Measurements from ENCODE around the gene PTPRM.

Gene PTPRM

GRCh38 chr18:8411492-8411891 is 844.4 kb downstream of the PTPRM start:
- Histone ChIP-seq H3K9me2 (replicated peaks; ENCODE audit: control insufficient read depth, low read length) (no peaks in the 10 kb centered on the region), H3K4me3 (ENCODE audit: low read length) (no peak overlapping the region), H3K9me3 (ENCODE audit: control insufficient read depth, insufficient read depth, low read length) (no peaks in the 10 kb centered on the region), H4K20me1 (ENCODE audit: control insufficient read depth, insufficient read depth, low read depth, low read length) (no peaks in the 10 kb centered on the region), H3K4me2 (ENCODE audit: low read length) (no peak overlapping the region), H3K27me3 (ENCODE audit: control insufficient read depth, low read length) (no peaks in the 10 kb centered on the region), H3K36me3 (ENCODE audit: control insufficient read depth, low read length) (no peaks in the 10 kb centered on the region), H3F3A (ENCODE audit: control insufficient read depth, insufficient read depth) (no peaks in the 10 kb centered on the region), H3K4me1 (ENCODE audit: control insufficient read depth, low read length) (no peaks in the 10 kb centered on the region), H3K79me2 (ENCODE audit: control insufficient read depth, low read length) (no peaks in the 10 kb centered on the region), H3K27ac (ENCODE audit: low read depth, low read length) (no peak overlapping the region)
- TF ChIP-seq, protein P1, sequence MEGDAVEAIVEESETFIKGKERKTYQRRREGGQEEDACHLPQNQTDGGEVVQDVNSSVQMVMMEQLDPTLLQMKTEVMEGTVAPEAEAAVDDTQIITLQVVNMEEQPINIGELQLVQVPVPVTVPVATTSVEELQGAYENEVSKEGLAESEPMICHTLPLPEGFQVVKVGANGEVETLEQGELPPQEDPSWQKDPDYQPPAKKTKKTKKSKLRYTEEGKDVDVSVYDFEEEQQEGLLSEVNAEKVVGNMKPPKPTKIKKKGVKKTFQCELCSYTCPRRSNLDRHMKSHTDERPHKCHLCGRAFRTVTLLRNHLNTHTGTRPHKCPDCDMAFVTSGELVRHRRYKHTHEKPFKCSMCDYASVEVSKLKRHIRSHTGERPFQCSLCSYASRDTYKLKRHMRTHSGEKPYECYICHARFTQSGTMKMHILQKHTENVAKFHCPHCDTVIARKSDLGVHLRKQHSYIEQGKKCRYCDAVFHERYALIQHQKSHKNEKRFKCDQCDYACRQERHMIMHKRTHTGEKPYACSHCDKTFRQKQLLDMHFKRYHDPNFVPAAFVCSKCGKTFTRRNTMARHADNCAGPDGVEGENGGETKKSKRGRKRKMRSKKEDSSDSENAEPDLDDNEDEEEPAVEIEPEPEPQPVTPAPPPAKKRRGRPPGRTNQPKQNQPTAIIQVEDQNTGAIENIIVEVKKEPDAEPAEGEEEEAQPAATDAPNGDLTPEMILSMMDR (IDR thresholded peaks at IDR 0.05; ENCODE audit: low read depth, low read length, poor library complexity, severe bottlenecking): no peak
- TF ChIP-seq EZH2phosphoT487 (IDR thresholded peaks at IDR 0.05; ENCODE audit: borderline replicate concordance, low read length): no peak

DNA sequence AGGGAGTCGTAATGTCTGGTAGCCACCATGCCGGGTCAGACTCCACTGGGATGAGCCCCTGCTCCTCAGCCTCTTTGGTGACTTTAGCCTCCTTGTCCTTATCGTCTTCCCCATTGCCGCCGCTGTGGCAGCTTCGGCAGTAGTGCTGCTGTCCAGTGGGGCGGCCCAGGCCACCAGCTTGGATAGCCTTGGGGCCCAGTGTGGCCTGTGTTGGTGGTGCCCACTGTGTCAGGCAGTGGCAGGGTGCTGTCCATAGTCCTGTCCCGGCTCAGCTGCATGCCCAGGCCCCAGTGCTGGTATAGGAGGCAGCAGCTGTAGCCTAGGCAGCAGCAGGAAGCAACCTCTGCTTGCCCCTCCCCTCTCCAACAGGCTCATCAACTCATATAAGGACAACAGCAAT is 845.0 kb downstream of the PTPRM start:
- Histone ChIP-seq H3K27me3 (ENCODE audit: control insufficient read depth, low read length) (no peaks in the 10 kb centered on the region), H4K20me1 (ENCODE audit: control insufficient read depth, insufficient read depth, low read depth, low read length) (no peaks in the 10 kb centered on the region), H3K36me3 (ENCODE audit: control insufficient read depth, low read length) (no peaks in the 10 kb centered on the region), H3K79me2 (ENCODE audit: control insufficient read depth, low read length) (no peaks in the 10 kb centered on the region), H3K4me3 (ENCODE audit: low read length) (no peak overlapping the region), H3K9me2 (replicated peaks; ENCODE audit: control insufficient read depth, low read length) (no peaks in the 10 kb centered on the region), H3K9me3 (ENCODE audit: control insufficient read depth, insufficient read depth, low read length) (no peaks in the 10 kb centered on the region), H3K4me1 (ENCODE audit: control insufficient read depth, low read length) (no peaks in the 10 kb centered on the region), H3K27ac (ENCODE audit: low read depth, low read length) (no peak overlapping the region), H3K4me2 (ENCODE audit: low read length) (no peak overlapping the region), H3F3A (ENCODE audit: control insufficient read depth, insufficient read depth) (no peaks in the 10 kb centered on the region)
- no peak for TF ChIP-seq EZH2phosphoT487 (IDR thresholded peaks at IDR 0.05; ENCODE audit: borderline replicate concordance, low read length)
- TF ChIP-seq, protein P1 (IDR thresholded peaks at IDR 0.05; ENCODE audit: low read depth, low read length, poor library complexity, severe bottlenecking): no peak

- Histone ChIP-seq H3K9me2 (replicated peaks; ENCODE audit: control insufficient read depth, low read length) (no peaks in the 10 kb centered on the region), H3K4me1 (ENCODE audit: control insufficient read depth, low read length) (no peaks in the 10 kb centered on the region), H3K9me3 (ENCODE audit: control insufficient read depth, insufficient read depth, low read length) (no peaks in the 10 kb centered on the region), H3K36me3 (ENCODE audit: control insufficient read depth, low read length) (no peaks in the 10 kb centered on the region), H3K27ac (ENCODE audit: low read depth, low read length) (no peak overlapping the region), H3K4me3 (ENCODE audit: low read length) (no peak overlapping the region), H4K20me1 (ENCODE audit: control insufficient read depth, insufficient read depth, low read depth, low read length) (no peaks in the 10 kb centered on the region), H3K27me3 (ENCODE audit: control insufficient read depth, low read length) (no peaks in the 10 kb centered on the region), H3F3A (ENCODE audit: control insufficient read depth, insufficient read depth) (no peaks in the 10 kb centered on the region), H3K79me2 (ENCODE audit: control insufficient read depth, low read length) (no peaks in the 10 kb centered on the region), H3K4me2 (ENCODE audit: low read length) (no peak overlapping the region)
- TF ChIP-seq EZH2phosphoT487 (IDR thresholded peaks at IDR 0.05; ENCODE audit: borderline replicate concordance, low read length): no peak
- TF ChIP-seq, protein P1 (IDR thresholded peaks at IDR 0.05; ENCODE audit: low read depth, low read length, poor library complexity, severe bottlenecking): no peak
These were observed 846.1 kb downstream of the PTPRM start for GRCh38 chr18:8413189-8413588.

GRCh38 chr18:8413751-8414150 is 846.6 kb downstream of the PTPRM start:
- Histone ChIP-seq H3K9me3 (ENCODE audit: control insufficient read depth, insufficient read depth, low read length) (no peaks in the 10 kb centered on the region), H4K20me1 (ENCODE audit: control insufficient read depth, insufficient read depth, low read depth, low read length) (no peaks in the 10 kb centered on the region), H3K27me3 (ENCODE audit: control insufficient read depth, low read length) (no peaks in the 10 kb centered on the region), H3K9me2 (replicated peaks; ENCODE audit: control insufficient read depth, low read length) (no peaks in the 10 kb centered on the region), H3K4me1 (ENCODE audit: control insufficient read depth, low read length) (no peaks in the 10 kb centered on the region), H3F3A (ENCODE audit: control insufficient read depth, insufficient read depth) (no peaks in the 10 kb centered on the region), H3K4me3 (ENCODE audit: low read length) (no peak overlapping the region), H3K27ac (ENCODE audit: low read depth, low read length) (no peak overlapping the region), H3K4me2 (ENCODE audit: low read length) (no peak overlapping the region), H3K79me2 (ENCODE audit: control insufficient read depth, low read length) (no peaks in the 10 kb centered on the region), H3K36me3 (ENCODE audit: control insufficient read depth, low read length) (no peaks in the 10 kb centered on the region)
- no peak for TF ChIP-seq EZH2phosphoT487 (IDR thresholded peaks at IDR 0.05; ENCODE audit: borderline replicate concordance, low read length)
- TF ChIP-seq, protein P1 (IDR thresholded peaks at IDR 0.05; ENCODE audit: low read depth, low read length, poor library complexity, severe bottlenecking): no peak
